ENCODE data around the gene CFAP100. TPM values are rescaled to one million over a fixed set of nuclear protein-coding genes. Genes with fewer than 3 reads are reported as not detected.

CFAP100 gene
- total and polyA plus RNA-seq, 10 of the 15 experiments (the other 5 are each of a cell fraction or from before 2014, with no cell fraction given), result 0.04 to 0.27 TPM; not detected in 8

DNA sequence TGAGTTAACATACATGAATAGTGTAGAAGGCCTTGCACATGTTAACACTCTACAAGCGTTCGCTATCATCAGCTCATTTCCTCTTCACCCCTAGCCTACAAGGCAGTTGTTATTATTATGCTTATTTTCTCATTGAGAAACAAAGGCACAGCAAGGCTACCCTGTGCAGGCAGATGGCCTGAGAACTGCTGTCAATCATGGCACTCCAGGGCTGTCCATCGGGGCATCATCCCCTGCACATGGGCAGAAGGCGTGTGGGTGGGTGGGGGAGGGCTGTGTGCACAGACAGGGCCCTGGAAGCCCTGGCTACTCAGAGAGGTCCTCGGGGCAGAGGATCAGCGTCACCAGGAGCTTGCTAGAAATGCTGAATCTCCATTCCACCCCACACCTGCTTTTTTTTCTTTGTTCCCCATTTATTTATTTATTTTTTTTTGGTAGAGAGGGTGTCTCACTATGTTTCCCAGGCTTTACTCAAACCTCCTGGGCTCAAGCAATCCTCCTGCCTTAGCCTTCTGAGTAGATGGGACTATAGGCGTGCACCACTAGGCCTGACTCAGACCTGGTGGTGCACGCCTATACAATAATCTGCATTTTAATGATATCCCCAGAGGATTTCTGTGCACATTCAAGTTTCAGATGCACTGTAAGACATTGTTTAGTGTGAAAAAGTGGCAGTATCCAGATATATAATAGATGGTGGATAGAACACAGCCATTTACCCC is 90.6 kb downstream of the CFAP100 start:
- Histone ChIP-seq H3K27ac (ENCODE audit: control insufficient read depth, insufficient read depth) (no peak overlapping the region), H4K20me1 (ENCODE audit: control insufficient read depth, insufficient read depth) (no peaks in the 10 kb centered on the region), H3K27me3 (replicated peaks in 1 of 2; ENCODE audit: control insufficient read depth in 2 of 2, insufficient read depth in 2 of 2, low read length in 1 of 2) (no peaks in the 10 kb centered on the region), H3K4me1 (ENCODE audit: control insufficient read depth, insufficient read depth, low read length) (no peaks in the 10 kb centered on the region), H3K4me3 (no peak overlapping the region), H2AFZ (ENCODE audit: control insufficient read depth, low read depth, low read length) (no peak overlapping the region), H3K36me3 (ENCODE audit: control insufficient read depth in 2 of 2, insufficient read depth in 2 of 2, low read length in 1 of 2) (no peaks in the 10 kb centered on the region), H3K79me2 (ENCODE audit: control insufficient read depth, insufficient read depth, low read length) (no peaks in the 10 kb centered on the region), H3K9me3 (replicated peaks; ENCODE audit: control insufficient read depth, insufficient read depth, low read length) (no peaks in the 10 kb centered on the region), H3K9ac (ENCODE audit: control insufficient read depth, insufficient read depth, low read length) (no peak overlapping the region), H3K4me2 (ENCODE audit: control insufficient read depth, insufficient read depth) (no peak overlapping the region)
- TF ChIP-seq CREB1 (IDR thresholded peaks at IDR 0.05; ENCODE audit: low read depth) (no peak), IKZF1 (conservative IDR thresholded peaks at IDR 0.05) (no peak), RFX5 (IDR thresholded peaks at IDR 0.05; ENCODE audit: low read depth, low read length) (no peak), EP300 (IDR thresholded peaks at IDR 0.05; ENCODE audit: borderline replicate concordance in 1 of 2, control insufficient read depth in 1 of 2, low read depth in 2 of 2, low read length in 2 of 2) (no peak)
- TF ChIP-seq, protein P1, sequence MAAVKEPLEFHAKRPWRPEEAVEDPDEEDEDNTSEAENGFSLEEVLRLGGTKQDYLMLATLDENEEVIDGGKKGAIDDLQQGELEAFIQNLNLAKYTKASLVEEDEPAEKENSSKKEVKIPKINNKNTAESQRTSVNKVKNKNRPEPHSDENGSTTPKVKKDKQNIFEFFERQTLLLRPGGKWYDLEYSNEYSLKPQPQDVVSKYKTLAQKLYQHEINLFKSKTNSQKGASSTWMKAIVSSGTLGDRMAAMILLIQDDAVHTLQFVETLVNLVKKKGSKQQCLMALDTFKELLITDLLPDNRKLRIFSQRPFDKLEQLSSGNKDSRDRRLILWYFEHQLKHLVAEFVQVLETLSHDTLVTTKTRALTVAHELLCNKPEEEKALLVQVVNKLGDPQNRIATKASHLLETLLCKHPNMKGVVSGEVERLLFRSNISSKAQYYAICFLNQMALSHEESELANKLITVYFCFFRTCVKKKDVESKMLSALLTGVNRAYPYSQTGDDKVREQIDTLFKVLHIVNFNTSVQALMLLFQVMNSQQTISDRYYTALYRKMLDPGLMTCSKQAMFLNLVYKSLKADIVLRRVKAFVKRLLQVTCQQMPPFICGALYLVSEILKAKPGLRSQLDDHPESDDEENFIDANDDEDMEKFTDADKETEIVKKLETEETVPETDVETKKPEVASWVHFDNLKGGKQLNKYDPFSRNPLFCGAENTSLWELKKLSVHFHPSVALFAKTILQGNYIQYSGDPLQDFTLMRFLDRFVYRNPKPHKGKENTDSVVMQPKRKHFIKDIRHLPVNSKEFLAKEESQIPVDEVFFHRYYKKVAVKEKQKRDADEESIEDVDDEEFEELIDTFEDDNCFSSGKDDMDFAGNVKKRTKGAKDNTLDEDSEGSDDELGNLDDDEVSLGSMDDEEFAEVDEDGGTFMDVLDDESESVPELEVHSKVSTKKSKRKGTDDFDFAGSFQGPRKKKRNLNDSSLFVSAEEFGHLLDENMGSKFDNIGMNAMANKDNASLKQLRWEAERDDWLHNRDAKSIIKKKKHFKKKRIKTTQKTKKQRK (IDR thresholded peaks at IDR 0.05; ENCODE audit: low read depth, low read length), result no peak
- POLR2A ChIA-PET, result no interaction called here
- RAD21 ChIA-PET (ENCODE audit: unreplicated experiment), result no interaction called here
- FAIRE-seq (no peak), ATAC-seq (no peak), DNase-seq (ENCODE audit: low read depth, low spot score) (no peak)
- in situ Hi-C loops (cut with MboI), result no loop called here
- 38% methylated on average over 8 of the region's 8 CpGs for WGBS (ENCODE audit: insufficient coverage, insufficient replicate concordance, low lambda C conversion rate, missing lambda C conversion rate)
- SMC1A ChIA-PET (ENCODE audit: uncharacterized antibody, unreplicated experiment), result no interaction called here
- intact Hi-C loops (cut with micrococcal nuclease; ENCODE audit: unreplicated experiment), result no loop called here
- BruUV-seq (replicated peaks), result no TSS peak
- CTCF ChIA-PET, result no interaction called here

Measured in GM12878 (cell line).